GM10847 (cell line): Measurements from ENCODE around the gene ADK.

Source experiments
- POLR2A ChIP-seq: IDR thresholded peaks from 2 replicates; pipeline ENCODE4 v1.6.1; 2011; ENCODE audit not compliant: insufficient read length; ENCODE audit errors: extremely low read depth

ADK gene

GRCh38 chr10:74634995-74635536 is 484.0 kb downstream of the ADK start:
- TF ChIP-seq POLR2A = no peak

GRCh38 chr10:74635655-74636054 is 484.6 kb downstream of the ADK start:
- no peak for TF ChIP-seq POLR2A

- TF ChIP-seq POLR2A = no peak
These were observed 486.7 kb downstream of the ADK start for GRCh38 chr10:74637685-74638084.

GRCh38 chr10:74640134-74640921 is 489.3 kb downstream of the ADK start:
- TF ChIP-seq POLR2A = no peak

- TF ChIP-seq POLR2A = no peak
These were observed 490.6 kb downstream of the ADK start for GRCh38 chr10:74641659-74642058.

GRCh38 chr10:74642901-74643595 is 492.0 kb downstream of the ADK start:
- no peak for TF ChIP-seq POLR2A

GRCh38 chr10:74643596-74643975 is 492.6 kb downstream of the ADK start:
- TF ChIP-seq POLR2A = no peak

- TF ChIP-seq POLR2A = no peak
These were observed 493.7 kb downstream of the ADK start for GRCh38 chr10:74644738-74645137.

- TF ChIP-seq POLR2A = no peak
These were observed 494.7 kb downstream of the ADK start for GRCh38 chr10:74645692-74646091.

GRCh38 chr10:74650613-74651012 is 499.6 kb downstream of the ADK start:
- no peak for TF ChIP-seq POLR2A

GRCh38 chr10:74651565-74651964 is 500.5 kb downstream of the ADK start:
- TF ChIP-seq POLR2A = no peak

- no peak for TF ChIP-seq POLR2A
These were observed 501.6 kb downstream of the ADK start for GRCh38 chr10:74652664-74653063.

- TF ChIP-seq POLR2A = no peak
These were observed 507.5 kb downstream of the ADK start for GRCh38 chr10:74658511-74658910.

- no peak for TF ChIP-seq POLR2A
These were observed 511.6 kb downstream of the ADK start for GRCh38 chr10:74662635-74663034.

- TF ChIP-seq POLR2A = no peak
These were observed 518.2 kb downstream of the ADK start for GRCh38 chr10:74669210-74669609.

GRCh38 chr10:74671716-74672115 is 520.7 kb downstream of the ADK start:
- TF ChIP-seq POLR2A = no peak
